Mesenchymal stem cell (in vitro differentiated cells and primary cell): Measurements from ENCODE around the gene PDE2A.

ENCODE experiments used
- DNase-seq: peaks from one replicate; pipeline ENCODE4 v3.0.0-alpha.2; 2013
- H2AFZ ChIP-seq: one replicate; pipeline ENCODE4 v1.6.1; 2013; ENCODE audit warnings: low read depth, mild to moderate bottlenecking, control low read depth, inconsistent platforms, low read length, moderate library complexity
- H2AK5ac ChIP-seq: 2 replicates; pipeline ENCODE4 v1.6.1; 2013; ENCODE audit warnings: low read length, moderate library complexity, mild to moderate bottlenecking, inconsistent platforms; ENCODE audit not compliant: severe bottlenecking
- H2BK120ac ChIP-seq: one replicate; pipeline ENCODE4 v1.6.1; 2013; ENCODE audit warnings: low read depth, mild to moderate bottlenecking, inconsistent platforms, low read length, moderate library complexity
- H2BK12ac ChIP-seq, 2 experiments: one replicate each; pipeline ENCODE4 v1.6.1; 2013; ENCODE audit warnings: inconsistent platforms in 2 of 2, low read length in 2 of 2, mild to moderate bottlenecking in 2 of 2, moderate library complexity in 2 of 2, control low read depth in 1 of 2
- H2BK15ac ChIP-seq: one replicate; pipeline ENCODE4 v1.6.1; 2013; ENCODE audit warnings: mild to moderate bottlenecking, low read depth, inconsistent platforms; ENCODE audit not compliant: poor library complexity, severe bottlenecking
- H2BK5ac ChIP-seq: 2 replicates; pipeline ENCODE4 v1.6.1; 2013; ENCODE audit warnings: low read depth, mild to moderate bottlenecking, low read length, control low read depth, inconsistent platforms; ENCODE audit not compliant: poor library complexity, severe bottlenecking
- H3K14ac ChIP-seq, 2 experiments: one replicate each; pipeline ENCODE4 v1.6.1; 2013; ENCODE audit warnings: inconsistent platforms in 2 of 2, low read length in 2 of 2, control low read depth in 1 of 2, mild to moderate bottlenecking in 1 of 2, moderate library complexity in 1 of 2
- H3K18ac ChIP-seq, 2 experiments: one replicate each; pipeline ENCODE4 v1.6.1; 2013; ENCODE audit warnings: inconsistent platforms in 2 of 2, low read length in 2 of 2, control low read depth in 1 of 2, low read depth in 1 of 2, mild to moderate bottlenecking in 1 of 2
- H3K23ac ChIP-seq, 2 experiments: one replicate each; pipeline ENCODE4 v1.6.1; 2013; ENCODE audit warnings: inconsistent platforms in 2 of 2, low read length in 2 of 2, mild to moderate bottlenecking in 2 of 2, moderate library complexity in 2 of 2, control low read depth in 1 of 2
- H3K27ac ChIP-seq: 2 replicates; pipeline ENCODE4 v1.5.1; 2013; ENCODE audit warnings: mild to moderate bottlenecking, moderate library complexity, low read length, control low read depth, inconsistent platforms; ENCODE audit not compliant: poor library complexity, severe bottlenecking
- H3K27me3 ChIP-seq, 2 experiments: 2 replicates each; pipeline versions ENCODE4 v1.6.1 to v1.7.0; 2013; ENCODE audit warnings: low read length in 2 of 2, mild to moderate bottlenecking in 2 of 2, moderate library complexity in 2 of 2, control low read depth in 1 of 2, inconsistent platforms in 1 of 2; ENCODE audit not compliant: control insufficient read depth in 1 of 2, insufficient read depth in 1 of 2
- H3K36me3 ChIP-seq, 2 experiments: 2 replicates each; pipeline versions ENCODE4 v1.6.1 to v1.7.0; 2013; ENCODE audit warnings: low read length in 2 of 2, control low read depth in 1 of 2, inconsistent platforms in 1 of 2, low read depth in 1 of 2, mild to moderate bottlenecking in 1 of 2; ENCODE audit not compliant: insufficient read depth in 2 of 2, control insufficient read depth in 1 of 2
- H3K4ac ChIP-seq, 2 experiments: one replicate each; pipeline ENCODE4 v1.6.1; 2013; ENCODE audit warnings: inconsistent platforms in 2 of 2, low read length in 2 of 2, mild to moderate bottlenecking in 2 of 2, moderate library complexity in 2 of 2, control low read depth in 1 of 2, low read depth in 1 of 2
- H3K4me1 ChIP-seq: 2 replicates; pipeline ENCODE4 v1.6.1; 2013; ENCODE audit warnings: low read depth, low read length, control low read depth; ENCODE audit not compliant: control insufficient read depth, insufficient read depth
- H3K4me2 ChIP-seq: 2 replicates; pipeline ENCODE4 v1.6.1; 2013; ENCODE audit warnings: low read length, mild to moderate bottlenecking, inconsistent platforms; ENCODE audit not compliant: poor library complexity, severe bottlenecking
- H3K4me3 ChIP-seq, 2 experiments: 2 replicates each; pipeline versions ENCODE4 v1.5.1 to v1.7.0; 2013; ENCODE audit warnings: low read length in 2 of 2, mild to moderate bottlenecking in 2 of 2, control low read depth in 1 of 2, low read depth in 1 of 2; ENCODE audit not compliant: insufficient read depth in 1 of 2
- H3K79me1 ChIP-seq: replicated peaks from 2 replicates; pipeline ENCODE4 v1.6.1; 2013; ENCODE audit warnings: mild to moderate bottlenecking, control low read depth, low read length, inconsistent platforms; ENCODE audit not compliant: poor library complexity, severe bottlenecking
- H3K9ac ChIP-seq: 2 replicates; pipeline ENCODE4 v1.7.0; 2013; ENCODE audit warnings: mild to moderate bottlenecking, low read length, moderate library complexity
- H3K9me3 ChIP-seq: 2 replicates; pipeline ENCODE4 v1.7.0; 2013; ENCODE audit warnings: mild to moderate bottlenecking, low read length; ENCODE audit not compliant: control insufficient read depth
- H4K8ac ChIP-seq: one replicate; pipeline ENCODE4 v1.6.1; 2013; ENCODE audit warnings: inconsistent platforms, mild to moderate bottlenecking, low read length, moderate library complexity
- H4K91ac ChIP-seq: one replicate; pipeline ENCODE4 v1.6.1; 2013; ENCODE audit warnings: mild to moderate bottlenecking, low read length, inconsistent platforms
- WGBS: methylation state at CpG from one replicate; pipeline ENCODE4 v1.1.7; 2013; ENCODE audit warnings: mixed read lengths; 5-methylcytosine and 5-hydroxymethylcytosine counted together

PDE2A gene

DNA sequence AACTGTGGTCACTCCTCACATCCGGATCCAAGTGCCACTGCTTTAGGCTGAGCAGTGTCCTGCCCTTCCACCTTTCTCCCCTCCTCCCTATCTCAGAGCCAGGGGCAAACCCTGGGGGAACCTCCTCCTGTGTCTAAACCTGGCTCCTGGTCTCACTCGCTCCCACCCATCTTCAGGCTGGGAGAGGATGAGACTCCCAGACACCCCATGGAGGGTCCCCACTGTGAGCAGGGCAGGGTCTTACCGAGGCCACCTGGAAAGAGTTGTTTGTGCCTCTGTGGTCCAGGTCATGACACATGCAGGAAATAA lies 93.6 kb downstream of the PDE2A start:
- DNase-seq = no peak
- H3K79me1 ChIP-seq = no peaks in the 10 kb centered on the region
- H3K36me3 ChIP-seq = no peaks in the 10 kb centered on the region
- 66% methylated on average over 3 of the region's 3 CpGs for WGBS
- peaks cover 66 to 82% of the 10 kb centered on the region in 2 experiments for H3K27me3 ChIP-seq
- no peak overlapping the region for H3K9ac ChIP-seq
- peaks cover 6% of the 10 kb centered on the region for H3K4me1 ChIP-seq
- peaks cover 4% of the 10 kb centered on the region for H3K9me3 ChIP-seq
- H3K27ac ChIP-seq = no peak overlapping the region
- H2BK120ac ChIP-seq = no peak overlapping the region
- no peak overlapping the region for H2AK5ac ChIP-seq
- no peak overlapping the region for H2BK5ac ChIP-seq
- no peak overlapping the region for H4K8ac ChIP-seq
- no peak overlapping the region for H4K91ac ChIP-seq
- no peak overlapping the region for H3K18ac ChIP-seq
- H2BK15ac ChIP-seq = no peak overlapping the region
- H3K4me3 ChIP-seq = no peak overlapping the region
- no peak overlapping the region for H2AFZ ChIP-seq
- no peak overlapping the region for H2BK12ac ChIP-seq
- H3K14ac ChIP-seq = no peak overlapping the region
- H3K23ac ChIP-seq = no peak overlapping the region
- H3K4me2 ChIP-seq = no peak overlapping the region
- H3K4ac ChIP-seq = no peak overlapping the region

DNA sequence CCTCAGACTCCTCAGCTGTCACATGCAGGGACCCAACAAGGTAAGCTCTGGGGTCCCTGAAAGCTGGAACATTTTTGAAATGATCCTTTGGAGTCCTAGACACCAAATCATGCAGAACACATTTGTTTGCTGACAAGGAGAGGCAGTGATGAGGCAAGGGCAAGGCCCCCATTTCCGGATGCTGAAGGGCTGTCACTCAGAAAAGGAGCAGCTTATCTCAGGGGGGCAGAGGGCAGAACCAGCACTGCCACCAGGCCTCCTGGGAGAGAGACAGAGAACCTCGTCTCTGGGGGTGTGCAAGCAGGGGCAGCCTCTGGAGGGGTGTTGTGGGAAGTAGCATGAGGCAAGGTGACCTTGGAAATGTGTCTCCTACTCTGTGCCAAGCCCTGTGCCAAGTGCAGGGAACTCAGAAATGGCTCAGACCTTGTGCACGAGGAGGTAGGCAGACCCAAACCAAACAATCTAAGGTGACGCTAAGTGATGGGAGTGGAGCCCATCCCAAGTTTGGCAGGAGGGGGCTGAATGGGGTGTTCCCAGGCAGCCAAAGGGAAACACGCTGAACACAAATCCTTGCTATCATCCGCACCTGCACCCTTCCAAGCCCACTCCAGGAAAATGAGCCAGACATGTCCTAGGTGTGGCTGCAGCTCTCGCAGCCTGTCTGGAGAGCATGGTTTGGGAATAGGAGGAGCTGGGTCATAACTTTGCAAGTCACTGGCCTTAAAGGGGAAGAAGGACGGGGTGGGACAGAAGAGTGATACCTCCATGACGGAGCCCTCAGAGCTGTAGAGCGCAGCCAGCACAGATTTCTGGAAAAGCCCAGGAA lies 94.2 kb downstream of the PDE2A start:
- no peak overlapping the region for H2AFZ ChIP-seq
- no peak overlapping the region for H3K18ac ChIP-seq
- H3K4me3 ChIP-seq = no peak overlapping the region
- no peaks in the 10 kb centered on the region for H3K36me3 ChIP-seq
- no peak overlapping the region for H4K91ac ChIP-seq
- H3K14ac ChIP-seq = no peak overlapping the region
- no peak overlapping the region for H2BK120ac ChIP-seq
- no peak overlapping the region for H3K9ac ChIP-seq
- 74% methylated on average over 10 of the region's 10 CpGs for WGBS
- no peak for DNase-seq
- H2BK5ac ChIP-seq = no peak overlapping the region
- peaks cover 6% of the 10 kb centered on the region for H3K4me1 ChIP-seq
- no peak overlapping the region for H2BK12ac ChIP-seq
- H2BK15ac ChIP-seq = no peak overlapping the region
- H4K8ac ChIP-seq = no peak overlapping the region
- no peak overlapping the region for H2AK5ac ChIP-seq
- peaks cover 4% of the 10 kb centered on the region for H3K9me3 ChIP-seq
- peaks cover 64 to 76% of the 10 kb centered on the region in 2 experiments for H3K27me3 ChIP-seq
- H3K4me2 ChIP-seq = no peak overlapping the region
- H3K79me1 ChIP-seq = no peaks in the 10 kb centered on the region
- H3K4ac ChIP-seq = no peak overlapping the region
- H3K23ac ChIP-seq = no peak overlapping the region
- no peak overlapping the region for H3K27ac ChIP-seq

DNA sequence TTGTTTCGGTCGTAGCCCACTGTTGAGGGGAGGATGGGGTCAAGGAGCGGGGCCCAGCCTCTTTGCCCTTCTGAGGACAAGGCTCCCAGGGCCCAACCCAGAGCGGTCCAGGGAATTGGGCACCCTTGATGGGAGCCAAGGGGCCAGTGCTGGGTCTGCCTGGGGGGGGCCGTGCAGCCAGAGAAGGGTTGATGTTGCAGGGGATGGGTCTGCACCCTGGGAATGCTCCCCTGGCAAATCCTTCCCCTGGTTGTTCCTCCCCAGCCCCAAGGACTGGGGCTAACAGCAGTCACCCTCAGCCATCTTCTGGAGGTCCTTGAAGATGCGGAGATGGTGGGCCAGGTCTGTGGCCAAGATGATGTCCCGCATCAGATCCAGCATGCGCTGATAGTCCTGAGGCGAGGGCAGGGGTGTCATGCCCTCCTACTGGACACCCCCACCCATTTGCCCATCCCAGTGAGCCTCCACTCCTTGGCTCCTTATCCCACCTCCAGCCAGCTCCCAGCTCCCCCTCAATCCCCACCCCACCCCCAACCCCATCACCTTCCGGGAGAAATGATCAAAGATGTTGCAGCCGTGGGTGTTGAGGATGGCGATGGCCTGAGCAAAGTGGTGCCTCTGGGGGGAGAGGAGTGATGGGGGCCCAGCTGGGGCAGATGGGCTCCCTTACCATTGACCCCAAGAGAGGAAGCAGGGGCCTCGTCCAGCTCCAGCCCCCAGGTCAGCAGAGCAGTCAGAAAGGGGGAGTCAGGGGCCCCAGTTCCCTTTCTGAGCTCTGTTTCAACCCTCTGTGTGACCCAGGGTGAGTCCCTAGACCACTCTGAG lies 95.0 kb downstream of the PDE2A start:
- Histone ChIP-seq H3K14ac (no peak overlapping the region), H3K23ac (no peak overlapping the region), H2AFZ (no peak overlapping the region), H3K27ac (no peak overlapping the region), H3K9ac (no peak overlapping the region), H3K9me3 (peaks cover 4% of the 10 kb centered on the region), H4K8ac (no peak overlapping the region), H4K91ac (no peak overlapping the region), H2BK120ac (no peak overlapping the region), H3K4me1 (peaks cover under 1% of the 10 kb centered on the region), H2BK12ac (no peak overlapping the region), H2BK5ac (no peak overlapping the region), H3K4ac (no peak overlapping the region), H3K4me2 (no peak overlapping the region), H3K79me1 (no peaks in the 10 kb centered on the region), H3K36me3 (no peaks in the 10 kb centered on the region), H2AK5ac (no peak overlapping the region), H3K27me3 (peaks cover 59 to 69% of the 10 kb centered on the region in 2 experiments), H2BK15ac (no peak overlapping the region), H3K18ac (no peak overlapping the region), H3K4me3 (no peak overlapping the region)
- 89% methylated on average over 13 of the region's 13 CpGs for WGBS
- DNase-seq = no peak

DNA sequence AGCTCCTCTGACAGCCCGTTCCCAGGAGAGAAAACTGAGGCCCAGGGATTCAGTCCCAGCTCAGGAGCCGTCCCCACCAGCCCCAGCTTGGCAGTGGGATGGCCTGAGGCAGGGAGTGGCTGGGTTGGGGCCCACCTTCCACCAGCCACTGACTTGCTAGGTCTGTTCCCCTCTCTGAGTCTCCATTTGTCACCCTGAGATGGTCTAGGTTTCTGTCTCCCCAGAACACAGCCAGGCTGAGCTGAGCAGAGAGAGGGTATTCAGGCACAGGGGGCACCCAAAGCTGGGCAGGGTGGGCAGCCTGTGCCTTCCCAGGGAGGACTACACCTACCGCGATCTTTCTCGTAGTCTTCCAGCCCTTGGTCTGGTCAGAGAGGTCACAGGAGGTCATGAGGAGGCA lies 95.7 kb downstream of the PDE2A start:
- H2BK15ac ChIP-seq = no peak overlapping the region
- DNase-seq = no peak
- H2BK12ac ChIP-seq = no peak overlapping the region
- H3K4me1 ChIP-seq = no peaks in the 10 kb centered on the region
- no peaks in the 10 kb centered on the region for H3K79me1 ChIP-seq
- no peak overlapping the region for H3K14ac ChIP-seq
- no peak overlapping the region for H3K18ac ChIP-seq
- no peak overlapping the region for H3K23ac ChIP-seq
- no peak overlapping the region for H3K4ac ChIP-seq
- H4K91ac ChIP-seq = no peak overlapping the region
- H3K27me3 ChIP-seq = peaks cover 55 to 66% of the 10 kb centered on the region in 2 experiments
- no peak overlapping the region for H3K27ac ChIP-seq
- no peaks in the 10 kb centered on the region for H3K36me3 ChIP-seq
- no peak overlapping the region for H2AFZ ChIP-seq
- H3K9me3 ChIP-seq = peaks cover 4% of the 10 kb centered on the region
- H2AK5ac ChIP-seq = no peak overlapping the region
- 98% methylated on average over 3 of the region's 5 CpGs for WGBS
- H4K8ac ChIP-seq = no peak overlapping the region
- no peak overlapping the region for H3K4me3 ChIP-seq
- no peak overlapping the region for H3K4me2 ChIP-seq
- H3K9ac ChIP-seq = no peak overlapping the region
- no peak overlapping the region for H2BK5ac ChIP-seq
- H2BK120ac ChIP-seq = no peak overlapping the region
